ENCODE data around the gene CDH19.

DNA sequence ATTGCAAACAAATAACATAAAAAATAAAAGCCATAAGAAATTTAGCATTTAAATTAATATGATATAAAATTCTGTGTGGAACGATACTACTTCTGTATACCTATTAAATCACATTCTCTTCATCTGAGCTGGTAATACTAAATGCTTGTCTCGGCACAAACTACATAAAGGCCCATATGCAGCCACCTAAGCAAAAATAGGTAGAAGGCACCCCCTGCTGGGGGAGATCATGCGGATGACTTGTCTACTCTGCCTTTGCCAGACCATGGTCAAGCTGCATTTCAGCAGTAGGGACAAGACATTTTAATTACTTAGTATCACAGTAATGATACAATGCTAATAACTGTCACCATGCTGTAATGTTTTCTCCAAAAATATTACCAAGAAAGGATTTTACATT, 108.0 kb downstream of the CDH19 start:
- TF ChIP-seq POLR2A (IDR thresholded peaks at IDR 0.05; ENCODE audit: low read depth, low read length) (no peak), POLR2AphosphoS5 (IDR thresholded peaks at IDR 0.05; ENCODE audit: low read depth, low read length) (no peak)

Measured in GM12892 (cell line).